KMS-11 (cell line): ENCODE results near the gene PEX14.

ENCODE experiments used
- H2AFZ ChIP-seq: fragments of 200-600 bp; sonication (generic); 2 replicates; pipeline ENCODE4 v1.6.1; 2016; ENCODE audit warnings: antibody characterized with exemption, mixed run types, low read depth
- H3K27ac ChIP-seq: fragments of 200-600 bp; sonication (generic); 2 replicates; pipeline ENCODE4 v1.6.1; 2016; ENCODE audit warnings: mild to moderate bottlenecking, mixed run types
- H3K27me3 ChIP-seq: fragments of 200-600 bp; sonication (generic); 2 replicates; pipeline ENCODE4 v1.6.1; 2017; ENCODE audit warnings: mild to moderate bottlenecking, low read depth, mixed run types, moderate library complexity; ENCODE audit not compliant: insufficient read depth
- H3K36me3 ChIP-seq: fragments of 200-600 bp; sonication (generic); 2 replicates; pipeline ENCODE4 v1.6.1; 2017; ENCODE audit warnings: mild to moderate bottlenecking, mixed run types; ENCODE audit not compliant: insufficient read depth
- H3K4me1 ChIP-seq: fragments of 200-600 bp; sonication (generic); 2 replicates; pipeline ENCODE4 v1.6.1; 2016; ENCODE audit warnings: mild to moderate bottlenecking, low read depth, mixed run types; ENCODE audit not compliant: poor library complexity, severe bottlenecking
- H3K4me2 ChIP-seq: fragments of 200-600 bp; sonication (generic); 2 replicates; pipeline ENCODE4 v1.7.0; 2016; ENCODE audit warnings: mild to moderate bottlenecking, mixed run types
- H3K4me3 ChIP-seq: fragments of 200-600 bp; sonication (generic); IDR thresholded peaks from 2 replicates; pipeline ENCODE4 v1.6.1; 2017; ENCODE audit warnings: low read depth, low read length, mixed read lengths; ENCODE audit not compliant: insufficient read depth
- H3K79me2 ChIP-seq: fragments of 200-600 bp; sonication (generic); 2 replicates; pipeline ENCODE4 v1.6.1; 2016; ENCODE audit warnings: low read depth, mixed run types; ENCODE audit not compliant: insufficient read depth
- H3K9ac ChIP-seq: fragments of 200-600 bp; sonication (generic); 2 replicates; pipeline ENCODE4 v1.6.1; 2016; ENCODE audit warnings: mild to moderate bottlenecking, mixed run types
- H4K20me1 ChIP-seq: fragments of 200-600 bp; sonication (generic); 2 replicates; pipeline ENCODE4 v1.6.1; 2016; ENCODE audit warnings: mild to moderate bottlenecking, mixed run types; ENCODE audit not compliant: insufficient read depth
- TF ChIP-seq, protein P1 (sequence below): fragments of 200-600 bp; sonication (generic); conservative IDR thresholded peaks from 2 replicates; pipeline ENCODE4 v1.6.1; 2017; ENCODE audit warnings: low read depth, mild to moderate bottlenecking, antibody characterized with exemption, low read length, moderate library complexity, mixed read lengths

Gene PEX14

DNA sequence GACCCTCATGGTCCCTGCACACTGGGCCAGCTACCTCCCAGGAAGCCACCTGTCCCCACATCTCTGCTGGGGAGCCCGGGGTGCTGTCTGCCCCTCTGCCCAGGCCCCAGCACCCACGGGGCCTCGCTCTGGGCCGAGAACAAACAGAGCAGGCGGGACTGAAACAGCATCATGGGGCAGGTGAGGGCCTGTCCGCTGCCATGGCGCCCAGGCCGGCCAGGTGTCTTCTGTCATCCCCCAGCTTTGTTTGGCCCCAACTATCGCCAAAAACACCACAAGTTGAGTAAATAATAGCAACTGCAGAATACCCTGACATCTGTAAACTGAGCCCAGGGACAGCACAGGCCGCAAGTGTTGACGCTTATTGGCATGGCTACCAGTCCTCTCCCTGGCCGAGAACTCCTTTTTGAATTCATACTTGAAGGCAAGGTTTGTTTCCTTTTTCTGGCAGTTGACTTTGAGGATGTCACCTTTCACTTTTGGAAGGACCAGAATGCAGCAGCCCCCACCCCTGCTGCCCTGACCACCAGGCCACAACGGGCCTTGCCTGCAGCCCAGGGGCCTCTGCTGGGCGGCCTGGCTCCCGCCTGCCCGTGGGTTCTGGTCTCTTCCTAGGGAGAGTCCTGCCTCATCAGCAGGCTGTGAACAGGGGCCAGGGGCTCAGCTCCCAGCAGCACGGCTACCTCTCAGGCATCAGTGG is 169.0 kb downstream of the PEX14 start:
- TF ChIP-seq, protein P1, sequence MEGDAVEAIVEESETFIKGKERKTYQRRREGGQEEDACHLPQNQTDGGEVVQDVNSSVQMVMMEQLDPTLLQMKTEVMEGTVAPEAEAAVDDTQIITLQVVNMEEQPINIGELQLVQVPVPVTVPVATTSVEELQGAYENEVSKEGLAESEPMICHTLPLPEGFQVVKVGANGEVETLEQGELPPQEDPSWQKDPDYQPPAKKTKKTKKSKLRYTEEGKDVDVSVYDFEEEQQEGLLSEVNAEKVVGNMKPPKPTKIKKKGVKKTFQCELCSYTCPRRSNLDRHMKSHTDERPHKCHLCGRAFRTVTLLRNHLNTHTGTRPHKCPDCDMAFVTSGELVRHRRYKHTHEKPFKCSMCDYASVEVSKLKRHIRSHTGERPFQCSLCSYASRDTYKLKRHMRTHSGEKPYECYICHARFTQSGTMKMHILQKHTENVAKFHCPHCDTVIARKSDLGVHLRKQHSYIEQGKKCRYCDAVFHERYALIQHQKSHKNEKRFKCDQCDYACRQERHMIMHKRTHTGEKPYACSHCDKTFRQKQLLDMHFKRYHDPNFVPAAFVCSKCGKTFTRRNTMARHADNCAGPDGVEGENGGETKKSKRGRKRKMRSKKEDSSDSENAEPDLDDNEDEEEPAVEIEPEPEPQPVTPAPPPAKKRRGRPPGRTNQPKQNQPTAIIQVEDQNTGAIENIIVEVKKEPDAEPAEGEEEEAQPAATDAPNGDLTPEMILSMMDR: no peak
- H3K4me2 ChIP-seq: no peak overlapping the region
- H4K20me1 ChIP-seq: no peaks in the 10 kb centered on the region
- H3K27ac ChIP-seq: no peak overlapping the region
- peaks cover 62% of the 10 kb centered on the region for H3K27me3 ChIP-seq
- H2AFZ ChIP-seq: no peak overlapping the region
- no peaks in the 10 kb centered on the region for H3K36me3 ChIP-seq
- H3K4me3 ChIP-seq: no peak overlapping the region
- no peaks in the 10 kb centered on the region for H3K79me2 ChIP-seq
- no peak overlapping the region for H3K9ac ChIP-seq
- no peaks in the 10 kb centered on the region for H3K4me1 ChIP-seq

DNA sequence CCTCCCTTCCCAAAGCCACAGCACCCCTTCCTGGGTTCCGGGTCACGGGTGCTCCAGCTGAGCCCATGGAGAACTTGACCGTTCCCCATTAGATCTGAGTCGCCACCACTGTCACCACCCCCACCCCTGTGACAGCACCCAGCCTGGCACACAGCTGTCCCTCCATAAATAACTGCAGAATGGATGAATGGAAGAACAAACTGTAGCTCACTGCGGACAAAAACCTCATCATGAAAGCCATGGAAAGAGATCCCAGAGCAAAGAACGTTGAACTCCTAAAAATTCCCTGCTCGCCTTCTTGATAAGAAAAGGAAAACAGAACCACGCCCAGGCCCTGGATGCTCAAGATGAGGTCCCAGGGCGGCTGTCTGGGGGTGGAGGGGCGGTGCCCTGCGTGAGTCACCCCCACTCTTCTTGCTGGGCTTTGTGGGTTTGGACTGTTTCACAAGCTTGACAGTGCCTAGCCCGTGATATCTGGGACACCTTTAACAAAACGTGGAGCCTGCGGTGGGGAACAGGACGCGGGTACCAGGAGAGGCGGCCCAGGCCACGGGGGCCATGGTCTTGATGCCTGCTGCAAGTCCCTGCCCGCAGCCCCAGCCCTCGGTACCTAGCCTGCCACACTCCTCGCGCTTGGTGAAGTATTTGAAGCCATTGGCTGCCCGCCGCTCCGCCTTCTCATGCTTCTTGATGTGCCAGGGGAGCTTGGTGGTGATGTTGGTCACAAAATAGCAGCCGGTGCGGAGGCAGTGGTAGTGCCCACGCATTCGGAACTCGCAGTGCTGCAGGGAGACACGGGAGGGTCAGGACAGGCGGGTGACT is 169.8 kb downstream of the PEX14 start:
- no peaks in the 10 kb centered on the region for H4K20me1 ChIP-seq
- peaks cover 70% of the 10 kb centered on the region for H3K27me3 ChIP-seq
- TF ChIP-seq, protein P1: no peak

DNA sequence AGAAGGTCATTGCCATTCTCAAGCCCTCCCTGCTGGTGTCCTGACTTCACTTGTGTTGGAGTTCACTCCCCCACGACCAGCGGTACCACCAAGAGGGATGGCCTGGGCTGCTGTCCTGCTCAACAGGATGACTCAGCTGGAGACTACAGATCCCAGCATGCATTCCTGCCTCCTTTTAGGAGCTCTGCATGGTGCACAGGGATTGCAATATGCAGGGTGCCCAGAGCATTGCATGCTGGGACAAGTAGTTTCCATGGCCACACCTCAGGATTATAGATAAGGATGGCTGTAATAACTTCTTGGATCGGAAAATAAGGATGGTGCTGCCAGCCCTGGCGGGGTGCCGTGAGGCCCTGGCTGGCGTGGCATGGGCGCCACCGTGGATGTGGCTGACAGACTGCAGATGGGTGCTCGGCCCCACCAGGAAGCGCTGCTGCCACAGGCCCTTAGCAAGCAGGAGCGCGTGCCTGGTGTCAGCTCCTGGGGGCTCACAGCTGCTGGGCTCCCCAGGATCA is 171.7 kb downstream of the PEX14 start:
- no peak overlapping the region for H3K4me2 ChIP-seq
- no peaks in the 10 kb centered on the region for H3K4me1 ChIP-seq
- no peaks in the 10 kb centered on the region for H3K36me3 ChIP-seq
- no peak overlapping the region for H2AFZ ChIP-seq
- peaks cover 81% of the 10 kb centered on the region for H3K27me3 ChIP-seq
- H3K4me3 ChIP-seq: no peak overlapping the region
- no peak overlapping the region for H3K27ac ChIP-seq
- TF ChIP-seq, protein P1: no peak
- H3K9ac ChIP-seq: no peak overlapping the region
- no peaks in the 10 kb centered on the region for H3K79me2 ChIP-seq
- no peaks in the 10 kb centered on the region for H4K20me1 ChIP-seq

More for the DNA sequence above, 169.8 kb downstream of the PEX14 start:
- no peaks in the 10 kb centered on the region for H3K4me1 ChIP-seq
- no peak overlapping the region for H3K4me2 ChIP-seq
- H2AFZ ChIP-seq: no peak overlapping the region
- no peak overlapping the region for H3K9ac ChIP-seq
- H3K79me2 ChIP-seq: no peaks in the 10 kb centered on the region
- H3K27ac ChIP-seq: no peak overlapping the region
- no peak overlapping the region for H3K4me3 ChIP-seq
- no peaks in the 10 kb centered on the region for H3K36me3 ChIP-seq

DNA sequence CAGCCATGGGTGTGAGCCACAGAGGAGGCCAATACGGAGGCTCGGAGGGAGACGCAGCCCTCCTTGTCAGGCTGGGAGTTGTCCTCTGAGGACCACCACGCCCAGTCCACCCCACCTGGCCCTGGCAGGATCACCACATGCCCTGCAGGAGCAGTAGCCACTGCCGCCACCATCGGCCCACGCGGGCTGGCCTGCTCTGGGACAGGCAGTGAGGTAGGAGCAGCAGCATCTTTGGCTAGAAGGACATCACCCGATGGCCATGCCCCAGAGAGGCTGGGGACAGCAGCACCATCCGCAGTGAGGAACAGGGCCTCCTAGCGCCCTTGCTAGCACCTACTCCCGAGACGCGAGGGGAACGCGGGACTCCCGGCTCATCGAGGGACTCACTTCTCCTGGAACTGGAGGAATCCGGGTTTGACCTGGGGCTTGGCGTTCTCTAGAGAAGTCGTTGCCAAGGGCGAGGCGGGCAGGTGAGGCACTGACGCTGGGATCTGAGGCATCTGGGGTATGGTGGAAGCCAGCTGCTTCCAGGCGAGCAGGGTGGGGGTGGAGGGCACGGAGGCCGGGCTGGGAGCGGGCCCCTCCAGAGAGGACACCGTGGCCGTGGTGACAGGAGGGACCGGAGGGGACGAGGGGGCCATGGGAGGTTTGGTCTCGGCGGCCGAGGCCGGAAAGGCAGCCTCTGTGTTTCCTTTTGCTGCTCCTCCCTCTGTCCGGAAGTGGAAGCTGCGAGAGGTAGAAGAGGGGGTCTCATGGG is 172.8 kb downstream of the PEX14 start:
- no peaks in the 10 kb centered on the region for H3K4me1 ChIP-seq
- TF ChIP-seq, protein P1: no peak
- H4K20me1 ChIP-seq: no peaks in the 10 kb centered on the region
- peaks cover 88% of the 10 kb centered on the region for H3K27me3 ChIP-seq
- no peak overlapping the region for H3K27ac ChIP-seq
- no peak overlapping the region for H3K4me2 ChIP-seq
- no peak overlapping the region for H3K9ac ChIP-seq
- no peaks in the 10 kb centered on the region for H3K79me2 ChIP-seq
- no peaks in the 10 kb centered on the region for H3K36me3 ChIP-seq
- H3K4me3 ChIP-seq: no peak overlapping the region
- H2AFZ ChIP-seq: no peak overlapping the region
